ENCODE results near the gene RCAN1. TPM values are rescaled to one million over a fixed set of nuclear protein-coding genes. Genes with fewer than 3 reads are reported as not detected.

The RCAN1 gene
- total and polyA plus RNA-seq, 2 of the 13 experiments (the other 11 are each of a cell fraction or from before 2014, with no cell fraction given) = 9.4 to 34.1 TPM

GRCh38 chr21:34517039-34517438, 97.9 kb downstream of the RCAN1 start:
- H3K9me3 ChIP-seq (ENCODE audit: low read length) = no peaks in the 10 kb centered on the region
- no peaks in the 10 kb centered on the region for H3K79me2 ChIP-seq (ENCODE audit: insufficient read depth, low read length)
- no peaks in the 10 kb centered on the region for H3K27me3 ChIP-seq (ENCODE audit: control insufficient read depth in 1 of 2, insufficient read depth in 2 of 2, low read length in 2 of 2)
- FAIRE-seq (no peak), ATAC-seq (no peak), DNase-seq (ENCODE audit: low spot score) (no peak)
- ChIA-PET POLR2A (interaction anchor here (1.2 to 1.4 kb wide), 2 partner anchors 10 to 28 kb away, joined by 3 to 5 read pairs; no protein-coding TSS in a partner anchor), CTCF (ENCODE audit: low intra/inter-chr PET ratio, low total read pairs) (no interaction called here)
- no TSS peak for BruUV-seq (replicated peaks)
- H3K36me3 ChIP-seq (replicated peaks in 1 of 2; ENCODE audit: control insufficient read depth in 1 of 2, insufficient read depth in 2 of 2, low read length in 2 of 2) = peaks cover 9 to 43% of the 10 kb centered on the region in 2 experiments
- H4K20me1 ChIP-seq (ENCODE audit: insufficient read depth, low read length) = peaks cover 3% of the 10 kb centered on the region; the same call in 1 of the 2 replicates
- in situ Hi-C loops (cut with HindIII; ENCODE audit: extremely low pct_ligation_motif_present, low pct_unique_long_range_greater_than_20kb) = no loop called here
- WGBS (ENCODE audit: low lambda C conversion rate) = 90% methylated on average over 5 of the region's 5 CpGs
- H3K27ac ChIP-seq (ENCODE audit: extremely low read length, insufficient read depth, low read length) = no peak overlapping the region
- H3K4me2 ChIP-seq (ENCODE audit: low read depth, low read length) = no peak overlapping the region
- no peak overlapping the region for H3K9ac ChIP-seq (ENCODE audit: insufficient read depth, low read depth, low read length)
- intact Hi-C loops (cut with micrococcal nuclease; ENCODE audit: unreplicated experiment) = no loop called here
- no peak overlapping the region for H3K4me3 ChIP-seq (replicated peaks in 1 of 3; ENCODE audit: insufficient read depth in 1 of 3, low read depth in 2 of 3, low read length in 3 of 3)
- H3K4me1 ChIP-seq (ENCODE audit: insufficient read depth, low read length) = peaks cover 19% of the 10 kb centered on the region
- H2AFZ ChIP-seq (ENCODE audit: low read length) = no peak overlapping the region
- no peak for TF ChIP-seq DMTF1 (CRISPR knock-in tag; IDR thresholded peaks at IDR 0.05)
- no peak for TF ChIP-seq CREBL2 (CRISPR knock-in tag; IDR thresholded peaks at IDR 0.05; ENCODE audit: borderline replicate concordance)
- TF ChIP-seq ZNF841 (CRISPR knock-in tag; IDR thresholded peaks at IDR 0.05; ENCODE audit: borderline replicate concordance) = no peak
- no peak for TF ChIP-seq ZNF709 (CRISPR knock-in tag; IDR thresholded peaks at IDR 0.05)
- no peak for TF ChIP-seq ZNF747 (CRISPR knock-in tag; IDR thresholded peaks at IDR 0.05; ENCODE audit: borderline replicate concordance)
- TF ChIP-seq RFXAP (CRISPR knock-in tag; IDR thresholded peaks at IDR 0.05; ENCODE audit: borderline replicate concordance) = no peak
- no peak for TF ChIP-seq GTF2F1 (IDR thresholded peaks at IDR 0.05; ENCODE audit: low read length)
- TF ChIP-seq ZNF652 (CRISPR knock-in tag; IDR thresholded peaks at IDR 0.05; ENCODE audit: borderline replicate concordance, low read depth) = no peak
- TF ChIP-seq TCF7 (IDR thresholded peaks at IDR 0.05; ENCODE audit: low read depth) = no peak
- no peak for TF ChIP-seq ZBTB8A (CRISPR knock-in tag; IDR thresholded peaks at IDR 0.05; ENCODE audit: borderline replicate concordance, low read depth)
- no peak for TF ChIP-seq MLXIP (CRISPR knock-in tag; IDR thresholded peaks at IDR 0.05; ENCODE audit: borderline replicate concordance)
- no peak for TF ChIP-seq ZNF609 (CRISPR knock-in tag; IDR thresholded peaks at IDR 0.05; ENCODE audit: borderline replicate concordance)
- TF ChIP-seq RNF2 (conservative IDR thresholded peaks at IDR 0.05; ENCODE audit: low read depth) = no peak
- no peak for TF ChIP-seq ZNF136 (CRISPR knock-in tag; IDR thresholded peaks at IDR 0.05; ENCODE audit: low read depth)
- TF ChIP-seq SIN3B (IDR thresholded peaks at IDR 0.05; ENCODE audit: low read length) = no peak

Measured in HepG2 (cell line).